Right renal pelvis (tissue), 4 donors: Measurements from ENCODE around the gene ADRM1. TPM values are rescaled to one million over a fixed set of nuclear protein-coding genes. Genes with fewer than 3 reads are reported as not detected.

Source experiments
- DNase-seq, 4 donors: peaks; one replicate each; pipeline ENCODE4 v3.0.0-alpha.2; 2013; ENCODE audit warnings: low read depth in 4 of 4, low spot score in 3 of 4, missing footprints in 1 of 4
- polyA plus RNA-seq, 4 donors: library from polyadenylated mRNA; unstranded; fragments of 120-200 nt; gene quantifications; one replicate each; pipeline ENCODE4 v1.2.1, GENCODE V29; 2013; ENCODE audit not compliant: insufficient read length in 4 of 4

ADRM1 gene
- polyA plus RNA-seq, 4 donors = 47.3 to 68.7 (median 48.4) TPM

GRCh38 chr20:62334881-62335280 is 32.1 kb downstream of the ADRM1 start:
- no peak for DNase-seq

GRCh38 chr20:62335532-62335931 is 32.7 kb downstream of the ADRM1 start:
- DNase-seq = no peak

GRCh38 chr20:62336329-62336728 is 33.5 kb downstream of the ADRM1 start:
- DNase-seq = no peak

GRCh38 chr20:62336775-62337557 is 34.2 kb downstream of the ADRM1 start:
- no peak for DNase-seq

- DNase-seq = no peak
These were observed 34.9 kb downstream of the ADRM1 start for GRCh38 chr20:62337558-62338293.

- DNase-seq = no peak
These were observed 35.5 kb downstream of the ADRM1 start for GRCh38 chr20:62338294-62338620.

- no peak for DNase-seq
These were observed 36.9 kb downstream of the ADRM1 start for GRCh38 chr20:62339647-62340062.

- DNase-seq = no peak
These were observed 40.1 kb downstream of the ADRM1 start for GRCh38 chr20:62342910-62343309.

GRCh38 chr20:62344092-62344491 is 41.3 kb downstream of the ADRM1 start:
- no peak for DNase-seq

GRCh38 chr20:62344782-62345181 is 42.0 kb downstream of the ADRM1 start:
- DNase-seq = no peak

GRCh38 chr20:62345681-62346370 is 43.0 kb downstream of the ADRM1 start:
- no peak for DNase-seq

GRCh38 chr20:62346398-62347150 is 43.8 kb downstream of the ADRM1 start:
- no peak for DNase-seq

- DNase-seq = no peak
These were observed 44.3 kb downstream of the ADRM1 start for GRCh38 chr20:62347151-62347404.

- no peak for DNase-seq
These were observed 44.6 kb downstream of the ADRM1 start for GRCh38 chr20:62347445-62347844.

GRCh38 chr20:62348604-62349003 is 45.8 kb downstream of the ADRM1 start:
- DNase-seq = no peak

GRCh38 chr20:62349556-62350097 is 46.8 kb downstream of the ADRM1 start:
- DNase-seq = no peak

- no peak for DNase-seq
These were observed 47.4 kb downstream of the ADRM1 start for GRCh38 chr20:62350098-62350628.

GRCh38 chr20:62350629-62351422 is 48.0 kb downstream of the ADRM1 start:
- no peak for DNase-seq

- DNase-seq = no peak
These were observed 48.9 kb downstream of the ADRM1 start for GRCh38 chr20:62351469-62352401.
